A673 (cell line): Measurements from ENCODE around the gene S100A3.

Source experiments
- EZH2 ChIP-seq: fragments of 200-600 bp; sonication (generic); IDR thresholded peaks from 2 replicates; pipeline ENCODE4 v1.6.1; 2017; ENCODE audit warnings: borderline replicate concordance, low read depth, mild to moderate bottlenecking, mixed read lengths, antibody characterized with exemption, low read length; ENCODE audit not compliant: poor library complexity, severe bottlenecking
- TF ChIP-seq, protein P1 (sequence below): fragments of 300-800, 200-600 bp; sonication (generic); conservative IDR thresholded peaks from 2 replicates; pipeline ENCODE4 v1.5.1; 2017; ENCODE audit warnings: low read depth, mild to moderate bottlenecking, antibody characterized with exemption, low read length, moderate library complexity, mixed read lengths

DNA sequence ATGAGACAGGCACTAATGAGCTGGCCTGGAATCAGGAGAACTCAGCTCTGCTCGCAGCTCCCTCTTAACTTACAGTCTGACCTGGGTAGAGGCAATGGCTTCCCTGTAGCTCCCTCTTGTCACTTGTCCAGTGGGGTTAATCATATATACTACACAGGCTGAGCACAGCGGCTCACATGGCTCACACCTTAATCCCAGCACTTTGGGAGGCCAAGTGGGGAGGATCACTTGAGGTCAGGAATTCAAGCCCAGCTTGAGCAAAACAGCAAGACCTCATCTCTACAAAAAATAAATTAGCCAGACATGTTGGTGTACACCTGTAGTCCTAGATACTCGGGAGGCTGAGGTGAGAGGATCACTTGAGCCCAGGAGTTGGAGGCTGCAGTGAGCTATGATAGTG is 17.4 kb downstream of the S100A3 start:
- TF ChIP-seq, protein P1, sequence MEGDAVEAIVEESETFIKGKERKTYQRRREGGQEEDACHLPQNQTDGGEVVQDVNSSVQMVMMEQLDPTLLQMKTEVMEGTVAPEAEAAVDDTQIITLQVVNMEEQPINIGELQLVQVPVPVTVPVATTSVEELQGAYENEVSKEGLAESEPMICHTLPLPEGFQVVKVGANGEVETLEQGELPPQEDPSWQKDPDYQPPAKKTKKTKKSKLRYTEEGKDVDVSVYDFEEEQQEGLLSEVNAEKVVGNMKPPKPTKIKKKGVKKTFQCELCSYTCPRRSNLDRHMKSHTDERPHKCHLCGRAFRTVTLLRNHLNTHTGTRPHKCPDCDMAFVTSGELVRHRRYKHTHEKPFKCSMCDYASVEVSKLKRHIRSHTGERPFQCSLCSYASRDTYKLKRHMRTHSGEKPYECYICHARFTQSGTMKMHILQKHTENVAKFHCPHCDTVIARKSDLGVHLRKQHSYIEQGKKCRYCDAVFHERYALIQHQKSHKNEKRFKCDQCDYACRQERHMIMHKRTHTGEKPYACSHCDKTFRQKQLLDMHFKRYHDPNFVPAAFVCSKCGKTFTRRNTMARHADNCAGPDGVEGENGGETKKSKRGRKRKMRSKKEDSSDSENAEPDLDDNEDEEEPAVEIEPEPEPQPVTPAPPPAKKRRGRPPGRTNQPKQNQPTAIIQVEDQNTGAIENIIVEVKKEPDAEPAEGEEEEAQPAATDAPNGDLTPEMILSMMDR, result no peak
- TF ChIP-seq EZH2, result no peak
